ENCODE data around the gene CRYBG2. TPM values are rescaled to one million over a fixed set of nuclear protein-coding genes. Genes with fewer than 3 reads are reported as not detected.
A peak's percentile ranks its signal among the peaks of the same experiment; 100 is the strongest.
"Not testable (repeated sequence)": the region's sequence is repeated elsewhere in the genome, so short reads cannot be mapped to it uniquely, and the experiment has no call there.

CRYBG2 gene
- total RNA-seq, 2 experiments from 2014 or later = 5.7 to 8.6 TPM

- Mint-ChIP-seq H3K4me1 (peaks cover 35% of the 10 kb centered on the region), H3K27me3 (no peaks in the 10 kb centered on the region), H3K36me3 (no peaks in the 10 kb centered on the region), H3K9me3 (ENCODE audit: low read depth) (no peaks in the 10 kb centered on the region), H3K4me3 (peak overlapping the region; percentile 86), H3K27ac (peak overlapping the region; percentile 89)
- CTCF ChIA-PET = interaction anchor here (0.8 to 28.6 kb wide), 7 partner anchors 10 to 126 kb away, joined by 3 to 1010 read pairs (median 4); partner anchors contain the start of genes CEP85, DHDDS and SH3BGRL3
- ATAC-seq = no peak
- no peak for DNase-seq
Observed at GRCh38 chr1:26305667-26306289, 48.2 kb downstream of the CRYBG2 start.

GRCh38 chr1:26302733-26303405 lies 51.1 kb downstream of the CRYBG2 start:
- Mint-ChIP-seq H3K36me3 (no peaks in the 10 kb centered on the region), H3K4me1 (peaks cover 35% of the 10 kb centered on the region), H3K27ac (no peak overlapping the region), H3K9me3 (ENCODE audit: low read depth) (no peaks in the 10 kb centered on the region), H3K27me3 (no peaks in the 10 kb centered on the region), H3K4me3 (no peak overlapping the region)
- ATAC-seq (no peak), DNase-seq (no peak)
- CTCF ChIA-PET = interaction anchor here (0.7 to 28.6 kb wide), 4 partner anchors 15 to 90 kb away, joined by 3 to 1010 read pairs (median 4); partner anchors contain the start of genes CD52 and SH3BGRL3

GRCh38 chr1:26300578-26301275 lies 53.2 kb downstream of the CRYBG2 start:
- no peaks in the 10 kb centered on the region for H3K9me3 Mint-ChIP-seq (ENCODE audit: low read depth)
- no peaks in the 10 kb centered on the region for H3K36me3 Mint-ChIP-seq
- peaks cover 17% of the 10 kb centered on the region for H3K4me1 Mint-ChIP-seq
- DNase-seq = no peak
- CTCF ChIA-PET = interaction anchor here (0.6 to 28.6 kb wide), 4 partner anchors 17 to 91 kb away, joined by 3 to 1010 read pairs (median 5); partner anchors contain the start of gene SH3BGRL3
- H3K27ac Mint-ChIP-seq = peak overlapping the region; percentile 29
- no peak overlapping the region for H3K4me3 Mint-ChIP-seq
- ATAC-seq = no peak
- H3K27me3 Mint-ChIP-seq = no peaks in the 10 kb centered on the region

- Mint-ChIP-seq H3K27me3 (no peaks in the 10 kb centered on the region), H3K4me1 (peaks cover 10% of the 10 kb centered on the region), H3K4me3 (no peak overlapping the region), H3K9me3 (ENCODE audit: low read depth) (no peaks in the 10 kb centered on the region), H3K27ac (no peak overlapping the region), H3K36me3 (peaks cover 2% of the 10 kb centered on the region)
- DNase-seq = no peak
- CTCF ChIA-PET = interaction anchor here (1.5 to 28.6 kb wide), 2 partner anchors 14 to 63 kb away, joined by 3 to 1010 read pairs; partner anchors contain the start of genes CEP85 and SH3BGRL3
- ATAC-seq = no peak
Observed at GRCh38 chr1:26297791-26298124, 56.2 kb downstream of the CRYBG2 start.

- DNase-seq (no peak), ATAC-seq (no peak)
- H3K4me3 Mint-ChIP-seq = no peak overlapping the region
- no peaks in the 10 kb centered on the region for H3K27me3 Mint-ChIP-seq
- peaks cover 2% of the 10 kb centered on the region for H3K36me3 Mint-ChIP-seq
- no peak overlapping the region for H3K27ac Mint-ChIP-seq
- CTCF ChIA-PET = interaction anchor here (1.1 to 28.6 kb wide), 3 partner anchors 10 to 63 kb away, joined by 3 to 1010 read pairs (median 5); partner anchors contain the start of genes CEP85 and SH3BGRL3
- no peaks in the 10 kb centered on the region for H3K9me3 Mint-ChIP-seq (ENCODE audit: low read depth)
- H3K4me1 Mint-ChIP-seq = peaks cover 10% of the 10 kb centered on the region
Observed at GRCh38 chr1:26297057-26297790, 56.7 kb downstream of the CRYBG2 start.

- H3K36me3 Mint-ChIP-seq = peaks cover 2% of the 10 kb centered on the region
- peaks cover 16% of the 10 kb centered on the region for H3K4me1 Mint-ChIP-seq
- DNase-seq (no peak), ATAC-seq (no peak)
- CTCF ChIA-PET = interaction anchor here (1.1 to 28.6 kb wide), 2 partner anchors 11 to 12 kb away, joined by 5 to 1010 read pairs; partner anchors contain the start of gene SH3BGRL3
- H3K27me3 Mint-ChIP-seq = no peaks in the 10 kb centered on the region
- H3K9me3 Mint-ChIP-seq (ENCODE audit: low read depth) = no peaks in the 10 kb centered on the region
- H3K4me3 Mint-ChIP-seq = no peak overlapping the region
- no peak overlapping the region for H3K27ac Mint-ChIP-seq
Observed at GRCh38 chr1:26296340-26297056, 57.4 kb downstream of the CRYBG2 start.

GRCh38 chr1:26295194-26296138 lies 58.5 kb downstream of the CRYBG2 start:
- ATAC-seq (no peak), DNase-seq (no peak)
- peaks cover 2% of the 10 kb centered on the region for H3K36me3 Mint-ChIP-seq
- H3K4me1 Mint-ChIP-seq = peaks cover 23% of the 10 kb centered on the region
- CTCF ChIA-PET = interaction anchor here (21.9 to 28.6 kb wide), 2 partner anchors 11 to 14 kb away, joined by 1010 read pairs; partner anchors contain the start of genes CD52, SH3BGRL3 and UBXN11
- H3K4me3 Mint-ChIP-seq = no peak overlapping the region
- no peaks in the 10 kb centered on the region for H3K27me3 Mint-ChIP-seq
- no peaks in the 10 kb centered on the region for H3K9me3 Mint-ChIP-seq (ENCODE audit: low read depth)
- no peak overlapping the region for H3K27ac Mint-ChIP-seq

GRCh38 chr1:26293911-26294463 lies 59.9 kb downstream of the CRYBG2 start:
- peak overlapping the region; percentile 62 for H3K27ac Mint-ChIP-seq

GRCh38 chr1:26292735-26293134 lies 61.2 kb downstream of the CRYBG2 start:
- not testable (repeated sequence) for H3K27me3 Mint-ChIP-seq; H3K36me3 Mint-ChIP-seq; ATAC-seq; H3K4me3 Mint-ChIP-seq; DNase-seq; H3K9me3 Mint-ChIP-seq (ENCODE audit: low read depth); H3K27ac Mint-ChIP-seq
- H3K4me1 Mint-ChIP-seq = peaks cover 43% of the 10 kb centered on the region
- CTCF ChIA-PET = interaction anchor here (21.9 kb wide), 1 partner anchor 17 kb away, joined by 1010 read pairs; the partner anchor contains the start of genes CD52 and UBXN11

More at GRCh38 chr1:26293911-26294463, 59.9 kb downstream of the CRYBG2 start:
- no peaks in the 10 kb centered on the region for H3K9me3 Mint-ChIP-seq (ENCODE audit: low read depth)
- peaks cover 2% of the 10 kb centered on the region for H3K36me3 Mint-ChIP-seq
- H3K4me3 Mint-ChIP-seq = no peak overlapping the region
- H3K27me3 Mint-ChIP-seq = no peaks in the 10 kb centered on the region
- CTCF ChIA-PET = interaction anchor here (1.3 to 21.9 kb wide), 2 partner anchors 9 to 16 kb away, joined by 4 to 1010 read pairs; partner anchors contain the start of genes CD52 and UBXN11
- DNase-seq (no peak), ATAC-seq (no peak)
- peaks cover 32% of the 10 kb centered on the region for H3K4me1 Mint-ChIP-seq

- H3K27me3 Mint-ChIP-seq = no peaks in the 10 kb centered on the region
- peaks cover 2% of the 10 kb centered on the region for H3K36me3 Mint-ChIP-seq
- H3K4me1 Mint-ChIP-seq = peaks cover 50% of the 10 kb centered on the region
- ATAC-seq (no peak), DNase-seq (no peak)
- H3K4me3 Mint-ChIP-seq = no peak overlapping the region
- CTCF ChIA-PET = interaction anchor here (21.9 kb wide), 1 partner anchor 18 kb away, joined by 1010 read pairs; the partner anchor contains the start of genes CD52 and UBXN11
- H3K9me3 Mint-ChIP-seq (ENCODE audit: low read depth) = no peaks in the 10 kb centered on the region
- peak overlapping the region; percentile 99 for H3K27ac Mint-ChIP-seq
Observed at GRCh38 chr1:26291939-26292338, 62.0 kb downstream of the CRYBG2 start.

- H3K4me3 Mint-ChIP-seq = no peak overlapping the region
- H3K36me3 Mint-ChIP-seq = peaks cover 2% of the 10 kb centered on the region
- no peaks in the 10 kb centered on the region for H3K27me3 Mint-ChIP-seq
- no peaks in the 10 kb centered on the region for H3K9me3 Mint-ChIP-seq (ENCODE audit: low read depth)
- no peak for DNase-seq
- peak overlapping the region; percentile 99 for H3K27ac Mint-ChIP-seq
- no peak for ATAC-seq
- peaks cover 56% of the 10 kb centered on the region for H3K4me1 Mint-ChIP-seq
- CTCF ChIA-PET = interaction anchor here (8.4 to 21.9 kb wide), 2 partner anchors 15 to 18 kb away, joined by 120 to 1010 read pairs; partner anchors contain the start of genes CD52 and UBXN11
Observed at GRCh38 chr1:26291433-26291832, 62.5 kb downstream of the CRYBG2 start.

Data from activated CD8-positive, alpha-beta memory T cell treated with anti-CD3 and anti-CD28 coated beads, Interleukin-2, amount 10 ng/mL, durations not matched to agents 7 days and 5 days (primary cell).